ENCODE measurements around the gene TRMT112.

TRMT112 gene

DNA sequence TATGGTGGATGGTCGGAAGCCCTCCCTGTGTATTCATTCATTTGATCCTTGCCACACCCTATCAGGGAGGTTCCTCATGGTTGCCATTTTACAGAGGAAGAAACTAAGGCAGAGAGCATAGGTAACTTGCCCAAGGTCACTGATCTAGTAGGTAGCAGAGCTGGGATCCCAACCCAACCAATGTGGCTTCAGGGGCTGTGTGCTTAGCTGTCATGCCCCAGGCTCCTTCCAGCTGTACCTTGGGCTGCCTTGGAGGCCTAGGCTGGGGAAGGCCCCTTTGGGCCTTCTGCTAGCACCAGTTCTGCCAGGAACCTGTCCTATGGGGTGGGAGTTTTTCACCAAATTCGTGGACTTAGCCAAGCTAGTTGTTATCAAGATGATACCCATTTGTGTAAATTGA lies 41.5 kb downstream of the TRMT112 start:
- no peak for DNase-seq (ENCODE audit: low read depth in 2 of 2)

DNA sequence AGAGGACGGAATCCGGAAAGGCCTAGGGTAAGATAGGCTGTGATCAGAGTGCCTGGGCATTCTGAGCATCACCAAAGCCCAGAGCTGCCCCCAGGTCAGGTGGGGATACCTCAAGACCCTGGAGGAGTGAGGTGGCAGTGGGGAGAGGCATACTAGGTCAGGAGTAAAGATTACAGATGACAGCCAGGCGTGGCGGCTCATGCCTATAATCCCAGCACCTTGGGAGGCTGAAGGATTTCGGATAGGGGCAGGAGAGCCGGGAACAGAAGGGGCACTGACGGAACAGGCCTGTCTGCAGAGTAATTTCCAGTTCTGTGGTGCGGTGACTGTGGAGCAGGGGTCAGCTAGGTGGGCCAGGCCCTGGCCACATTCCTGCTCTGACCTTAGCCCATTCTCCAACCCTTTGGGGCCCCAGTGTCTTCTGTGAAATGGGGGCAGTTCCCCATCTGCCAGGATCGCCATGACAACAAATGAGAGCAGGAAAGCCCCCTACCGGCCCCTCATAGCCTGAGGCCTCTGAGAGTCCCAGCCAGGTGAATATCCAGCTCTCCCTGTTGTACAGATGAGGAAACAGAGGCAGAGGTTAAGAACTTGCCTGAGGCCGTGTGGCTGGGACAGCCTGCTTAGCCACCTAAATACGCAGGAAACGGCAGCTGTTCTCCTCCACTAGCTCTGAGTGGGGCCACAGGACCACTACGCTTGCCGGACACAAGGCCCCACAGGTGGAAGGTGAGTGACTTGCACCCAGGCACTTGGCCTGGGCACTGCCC lies 42.1 kb downstream of the TRMT112 start:
- no peak for DNase-seq (ENCODE audit: low read depth in 2 of 2)

DNA sequence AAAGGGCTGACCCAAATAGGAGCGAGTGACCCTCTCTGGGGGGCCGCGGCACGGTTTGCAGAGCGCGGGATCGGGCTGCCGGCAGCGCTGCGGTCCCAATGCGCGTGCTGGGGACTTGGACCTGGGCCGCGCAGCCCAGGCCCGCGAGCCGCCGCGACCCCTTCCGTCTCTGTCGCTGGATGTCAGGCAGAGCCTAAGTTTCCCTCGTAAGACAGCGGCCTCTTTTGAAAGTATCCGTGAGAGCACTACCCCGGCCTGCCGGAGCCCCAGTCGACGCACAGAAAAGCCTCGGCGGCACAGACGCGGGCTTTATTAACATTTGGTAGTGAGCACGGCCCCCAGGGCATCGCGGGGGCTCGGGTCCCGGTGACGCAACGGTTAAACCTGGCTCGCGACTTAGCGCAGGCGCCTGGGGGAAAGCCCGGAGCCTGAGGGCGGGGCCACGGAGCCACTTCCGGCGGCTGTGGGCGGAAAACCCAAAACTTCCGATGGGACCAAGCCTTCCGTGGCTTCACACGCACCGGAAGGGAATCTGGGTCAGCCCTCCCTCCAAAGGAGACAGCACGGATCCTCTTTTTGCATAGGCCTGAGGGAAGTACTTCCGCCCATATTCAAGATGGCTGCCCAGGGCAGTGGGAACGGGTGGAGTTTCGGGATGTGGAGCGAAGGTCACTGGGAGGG lies 47.7 kb downstream of the TRMT112 start:
- peak; percentile 94 to 95 for DNase-seq (ENCODE audit: low read depth in 2 of 2)

DNA sequence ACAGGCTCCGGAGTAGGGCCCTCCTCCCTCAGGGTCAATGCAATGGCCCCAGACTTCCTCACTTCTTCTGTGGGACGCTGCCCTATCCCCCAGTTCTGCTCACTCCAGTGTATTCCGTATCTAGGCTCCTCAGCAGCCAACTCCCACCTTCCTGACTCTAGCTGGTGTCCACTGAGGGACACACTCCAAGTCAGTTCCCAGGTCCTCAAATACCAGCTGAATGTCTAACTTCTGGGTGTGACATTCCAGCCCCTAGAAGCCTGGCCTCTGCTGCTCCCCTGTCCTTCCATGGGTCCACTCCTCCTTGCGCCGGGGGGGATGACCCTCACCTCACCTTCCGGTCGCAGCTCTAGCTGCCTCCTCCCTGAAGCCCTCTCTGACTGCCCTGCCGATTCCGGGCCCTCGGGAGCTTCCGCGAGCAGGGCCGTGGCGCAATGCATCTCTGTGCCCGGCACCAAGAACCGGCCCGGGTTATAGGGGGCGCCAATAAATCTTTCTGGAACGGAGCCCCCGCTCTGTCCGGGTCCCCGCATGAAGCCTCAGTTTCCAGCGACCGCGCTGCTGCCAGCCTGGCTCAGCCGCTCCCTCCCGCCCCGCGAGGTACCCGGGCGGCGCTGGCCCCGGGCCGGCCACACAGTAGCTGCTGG lies 48.3 kb downstream of the TRMT112 start:
- no peak for DNase-seq (ENCODE audit: low read depth in 2 of 2)

DNA sequence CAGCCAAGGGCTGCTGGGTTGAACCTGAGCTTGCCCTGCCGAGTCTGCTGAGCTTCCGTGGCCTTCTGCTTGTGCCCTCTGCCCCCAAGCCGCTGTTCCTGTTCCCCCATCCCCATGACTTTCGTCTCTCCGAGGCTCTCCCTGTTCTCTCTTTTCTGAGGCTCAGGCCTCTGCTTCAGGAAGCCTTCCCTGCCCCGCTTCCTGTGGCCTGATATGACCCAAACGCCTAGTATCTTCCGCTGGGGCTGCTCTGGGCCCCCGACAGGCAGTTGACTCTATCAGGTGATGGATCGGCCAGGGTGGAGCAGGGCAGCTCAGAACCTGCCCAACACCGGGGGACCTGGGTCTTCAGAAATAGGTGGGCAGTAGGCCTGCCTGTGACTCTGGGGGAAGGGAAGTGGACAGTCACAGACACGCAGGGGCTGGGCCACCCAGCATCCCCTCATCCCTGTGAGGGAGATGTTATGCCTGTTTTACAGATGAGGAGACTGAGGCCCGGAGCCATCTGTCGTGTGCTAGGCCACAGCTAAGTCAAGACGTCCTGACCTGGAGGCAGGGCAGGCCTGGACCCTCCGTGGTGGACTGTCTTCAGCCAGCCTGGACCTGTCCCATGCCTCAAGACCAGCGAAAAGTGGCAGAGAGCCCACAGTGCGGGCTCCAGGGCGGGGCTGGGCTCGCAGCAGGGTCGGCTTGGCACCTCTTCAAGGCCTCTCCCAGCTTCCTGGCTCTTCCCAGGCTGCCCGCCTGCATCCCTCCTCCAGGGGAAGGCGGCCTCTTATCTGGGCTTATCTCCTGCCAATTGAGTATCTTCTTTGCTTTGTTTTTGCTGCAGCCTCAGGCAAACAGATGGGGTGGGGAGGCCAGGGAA lies 49.1 kb downstream of the TRMT112 start:
- no peak for DNase-seq (ENCODE audit: low read depth in 2 of 2)

DNA sequence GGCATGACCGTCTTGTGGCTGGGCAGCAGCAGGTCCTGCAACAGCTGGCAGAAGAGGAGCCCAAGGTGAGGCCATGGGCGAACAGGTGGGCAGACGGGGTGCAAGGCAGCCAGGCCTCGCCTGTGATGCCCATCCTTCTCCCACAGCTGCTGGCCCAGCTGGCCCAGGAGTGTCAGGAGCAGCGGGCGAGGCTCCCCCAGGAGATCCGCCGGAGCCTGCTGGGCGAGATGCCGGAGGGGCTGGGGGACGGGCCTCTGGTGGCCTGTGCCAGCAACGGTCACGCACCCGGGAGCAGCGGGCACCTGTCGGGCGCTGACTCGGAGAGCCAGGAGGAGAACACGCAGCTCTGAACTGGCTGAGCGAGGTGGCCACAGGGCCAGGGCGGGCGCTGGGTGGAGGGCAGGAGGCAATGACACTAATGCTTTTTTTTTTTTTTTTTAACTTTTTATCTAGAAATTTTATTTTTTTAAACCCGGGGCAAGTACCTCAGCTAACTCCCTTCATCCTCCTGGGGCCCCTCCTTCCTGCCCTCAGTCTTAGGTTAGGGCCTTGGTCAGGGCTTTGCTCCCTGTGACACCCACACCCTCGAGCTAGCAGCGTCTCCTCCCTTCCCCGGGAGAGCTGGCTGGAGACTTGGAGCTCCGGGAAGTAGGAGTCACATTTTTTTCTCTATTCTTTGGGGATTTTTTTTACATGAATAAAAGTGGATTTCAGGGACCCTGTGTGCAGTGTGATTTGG lies 50.0 kb downstream of the TRMT112 start:
- no peak for DNase-seq (ENCODE audit: low read depth in 2 of 2)

Measured in stimulated activated CD8-positive, alpha-beta memory T cell treated with anti-CD3 and anti-CD28 coated beads, Interleukin-7, amount 100 ng/mL, for 1 hour (primary cell).